Gastroesophageal sphincter (tissue), 4 donors: Measurements from ENCODE around the gene VAPB. TPM values are rescaled to one million over a fixed set of nuclear protein-coding genes. Genes with fewer than 3 reads are reported as not detected.
"Not testable (repeated sequence)": the region's sequence is repeated elsewhere in the genome, so short reads cannot be mapped to it uniquely, and the experiment has no call there.

Experiments used
- ATAC-seq: fragments of 150-250 bp; one replicate; pipeline ENCODE4 v1.9.1; 2016; ENCODE audit warnings: mild to moderate bottlenecking, moderate library complexity
- H3K27ac ChIP-seq, 4 donors: fragments of 200-600 bp; sonication (generic) in 3 of 4; 1 replicate in 3 of 4; 2 replicates in 1 of 4; pipeline ENCODE4 v1.5.1; 2016 to 2019
- H3K27me3 ChIP-seq: fragments of 200-600 bp; sonication (generic); one replicate; pipeline ENCODE4 v1.5.1; 2019
- H3K36me3 ChIP-seq, 2 donors: fragments of 200-600 bp; sonication (generic); one replicate each; pipeline ENCODE4 v1.5.1; 2019; ENCODE audit warnings: control low read depth in 1 of 2
- H3K4me1 ChIP-seq, 3 donors: fragments of 200-600 bp; sonication (generic); 1 replicate in 2 of 3; 2 replicates in 1 of 3; pipeline ENCODE4 v1.5.1; 2016 to 2019; ENCODE audit warnings: control low read depth in 2 of 3
- H3K4me3 ChIP-seq, 2 donors: fragments of 200-600 bp; sonication (generic); one replicate each; pipeline ENCODE4 v1.5.1; 2019; ENCODE audit warnings: mild to moderate bottlenecking in 1 of 2, moderate library complexity in 1 of 2
- H3K9me3 ChIP-seq, 3 donors: fragments of 200-600 bp; sonication (generic); one replicate each; pipeline ENCODE4 v1.5.1; 2017 to 2019; ENCODE audit warnings: control low read depth in 2 of 3
- EP300 ChIP-seq: sonication (generic); formaldehyde crosslinking; IDR thresholded peaks from one replicate; pipeline ENCODE4 v1.6.1; 2017; ENCODE audit warnings: antibody characterized with exemption, mild to moderate bottlenecking
- POLR2A ChIP-seq, 2 donors: fragments of 450-650 bp; IDR thresholded peaks; one replicate each; pipeline ENCODE4 v1.6.1; 2017; ENCODE audit warnings: antibody characterized with exemption in 2 of 2, mild to moderate bottlenecking in 2 of 2, moderate library complexity in 1 of 2
- POLR2AphosphoS5 ChIP-seq: sonication (generic); formaldehyde crosslinking; IDR thresholded peaks from one replicate; pipeline ENCODE4 v1.6.1; 2017; ENCODE audit warnings: antibody characterized with exemption
- WGBS, 2 donors: methylation state at CpG; one replicate each; pipeline ENCODE4 v1.1.5; 2018; ENCODE audit warnings: low coverage in 1 of 2; 5-methylcytosine and 5-hydroxymethylcytosine counted together
- total RNA-seq, 4 donors: library from RNA; depleted of rRNA; stranded (reverse); fragments of >200 nt; gene quantifications; one replicate each; pipeline ENCODE4 v1.1.0, GENCODE V29; 2016
- TF ChIP-seq, protein P1 (sequence below), 4 experiments: fragments of 200-600 bp in 2 of 4; fragments of 450-650 bp in 2 of 4; sonication (generic) in 1 of 4; IDR thresholded peaks; one replicate each; pipeline ENCODE4 v1.5.1; 2017 to 2019; ENCODE audit warnings: antibody characterized with exemption in 4 of 4, mild to moderate bottlenecking in 2 of 4, moderate library complexity in 2 of 4

VAPB gene
- total RNA-seq, 4 donors from 2014 or later, result 30.4 to 43.1 (median 35.9) TPM

DNA sequence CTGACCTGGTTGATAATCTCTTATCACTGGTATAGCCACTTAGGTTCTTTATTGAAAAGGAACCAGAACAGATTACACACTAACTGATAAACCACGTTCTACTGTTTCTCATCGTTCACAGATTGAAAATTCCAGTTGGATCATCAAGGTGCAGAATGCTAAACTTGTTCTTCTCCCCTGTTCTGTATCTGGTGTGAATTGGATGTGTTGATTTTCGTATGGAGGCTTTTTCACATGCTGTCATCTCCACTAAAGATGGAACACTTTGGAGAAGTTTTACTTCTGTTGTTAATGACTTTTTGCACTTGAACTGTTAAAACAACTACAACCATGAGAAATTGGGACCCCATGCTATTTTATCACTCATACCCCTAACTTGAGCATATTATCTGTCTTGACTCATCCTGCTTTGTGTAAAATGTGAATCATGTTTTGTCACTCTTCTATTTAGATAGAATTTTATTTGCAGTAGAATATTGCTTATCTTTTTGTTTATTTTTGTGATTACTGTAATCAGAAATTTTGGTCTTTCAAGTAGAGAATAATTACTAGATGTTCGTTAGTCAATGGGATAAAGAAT lies 17.5 kb downstream of the VAPB start:
- no peaks in the 10 kb centered on the region for H3K27me3 ChIP-seq
- no peaks in the 10 kb centered on the region for H3K36me3 ChIP-seq
- H3K27ac ChIP-seq, result peak overlapping the region in 1 of 4 donors; percentile 6
- no peak overlapping the region for H3K4me3 ChIP-seq
- peaks cover 3 to 90% (median 13%) of the 10 kb centered on the region in 3 donors for H3K4me1 ChIP-seq
- no peaks in the 10 kb centered on the region for H3K9me3 ChIP-seq
- ATAC-seq, result no peak
- TF ChIP-seq, protein P1, sequence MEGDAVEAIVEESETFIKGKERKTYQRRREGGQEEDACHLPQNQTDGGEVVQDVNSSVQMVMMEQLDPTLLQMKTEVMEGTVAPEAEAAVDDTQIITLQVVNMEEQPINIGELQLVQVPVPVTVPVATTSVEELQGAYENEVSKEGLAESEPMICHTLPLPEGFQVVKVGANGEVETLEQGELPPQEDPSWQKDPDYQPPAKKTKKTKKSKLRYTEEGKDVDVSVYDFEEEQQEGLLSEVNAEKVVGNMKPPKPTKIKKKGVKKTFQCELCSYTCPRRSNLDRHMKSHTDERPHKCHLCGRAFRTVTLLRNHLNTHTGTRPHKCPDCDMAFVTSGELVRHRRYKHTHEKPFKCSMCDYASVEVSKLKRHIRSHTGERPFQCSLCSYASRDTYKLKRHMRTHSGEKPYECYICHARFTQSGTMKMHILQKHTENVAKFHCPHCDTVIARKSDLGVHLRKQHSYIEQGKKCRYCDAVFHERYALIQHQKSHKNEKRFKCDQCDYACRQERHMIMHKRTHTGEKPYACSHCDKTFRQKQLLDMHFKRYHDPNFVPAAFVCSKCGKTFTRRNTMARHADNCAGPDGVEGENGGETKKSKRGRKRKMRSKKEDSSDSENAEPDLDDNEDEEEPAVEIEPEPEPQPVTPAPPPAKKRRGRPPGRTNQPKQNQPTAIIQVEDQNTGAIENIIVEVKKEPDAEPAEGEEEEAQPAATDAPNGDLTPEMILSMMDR (IDR thresholded peaks at IDR 0.05), result no peak
- WGBS, 2 donors, result 47 to 68% methylated on average over 4 of the region's 4 CpGs

DNA sequence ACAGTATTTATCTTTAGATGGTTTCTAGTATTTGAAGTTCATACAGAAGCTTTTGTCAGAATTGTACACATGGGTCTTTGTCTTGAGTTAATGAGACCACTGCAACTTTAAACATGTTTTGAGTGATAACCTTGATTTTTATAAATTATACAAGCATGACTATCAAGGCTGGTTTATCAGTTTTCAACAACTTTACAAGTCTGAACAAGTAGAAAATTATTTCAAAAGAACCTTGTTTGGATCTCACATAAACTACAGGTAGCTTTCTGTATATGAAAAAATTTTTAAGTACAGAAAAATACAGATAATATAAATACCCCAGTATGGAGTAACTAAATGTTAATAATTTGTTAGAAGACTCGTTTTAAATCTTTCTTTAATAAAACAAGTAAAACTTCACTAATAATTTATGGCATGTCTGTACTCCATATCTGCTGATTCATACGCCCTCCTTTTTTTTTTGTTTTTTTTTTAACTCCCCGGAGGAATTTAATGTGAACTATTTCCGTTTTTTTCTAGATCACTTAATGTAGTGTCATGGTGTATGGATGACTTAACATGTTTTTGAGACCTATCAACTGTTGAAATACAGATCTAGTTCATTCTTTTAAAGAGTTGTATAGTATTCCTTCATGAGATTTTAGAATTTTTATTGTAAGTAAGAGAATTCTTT lies 18.3 kb downstream of the VAPB start:
- TF ChIP-seq EP300 (no peak), POLR2A (IDR thresholded peaks at IDR 0.05) (no peak), POLR2AphosphoS5 (no peak)
- TF ChIP-seq, protein P1 (IDR thresholded peaks at IDR 0.05), result no peak
- Histone ChIP-seq H3K4me3 (no peak overlapping the region), H3K4me1 (peaks cover 3 to 85% (median 13%) of the 10 kb centered on the region in 3 donors), H3K36me3 (no peaks in the 10 kb centered on the region), H3K27ac (peak overlapping the region in 1 of 4 donors; percentile 13), H3K9me3 (no peaks in the 10 kb centered on the region), H3K27me3 (no peaks in the 10 kb centered on the region)
- 29 to 44% methylated on average over 4 of the region's 4 CpGs for WGBS, 2 donors
- no peak for ATAC-seq

DNA sequence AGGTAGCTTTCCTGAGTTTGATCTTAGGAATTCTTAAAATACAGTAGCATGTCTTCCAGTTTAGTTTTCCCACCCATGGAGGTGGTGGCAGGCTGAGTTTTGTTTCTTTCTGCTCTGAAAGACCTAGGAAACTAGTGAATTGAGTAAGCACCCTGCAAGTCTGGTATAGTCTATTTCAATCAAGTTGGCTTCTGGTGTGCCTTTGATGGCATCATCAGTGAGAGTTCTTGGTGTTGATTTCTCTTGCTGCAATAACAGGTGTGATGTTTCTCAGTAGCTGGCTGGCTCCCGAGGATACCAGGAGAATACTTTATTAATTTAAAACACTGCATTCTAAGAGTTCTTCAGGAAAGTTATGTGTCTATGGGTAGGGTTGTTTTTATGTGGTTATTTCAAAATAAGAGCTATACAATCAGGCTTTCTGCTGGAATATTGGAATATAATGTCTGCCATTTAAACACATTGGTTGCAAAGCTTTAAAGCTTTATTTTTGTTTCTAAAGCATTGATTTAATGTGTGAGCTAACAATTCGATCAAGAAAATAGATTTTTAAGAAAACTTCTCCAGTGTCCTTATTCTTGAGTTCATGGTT lies 19.0 kb downstream of the VAPB start:
- 33 to 40% methylated on average over 2 of the region's 2 CpGs for WGBS, 2 donors

DNA sequence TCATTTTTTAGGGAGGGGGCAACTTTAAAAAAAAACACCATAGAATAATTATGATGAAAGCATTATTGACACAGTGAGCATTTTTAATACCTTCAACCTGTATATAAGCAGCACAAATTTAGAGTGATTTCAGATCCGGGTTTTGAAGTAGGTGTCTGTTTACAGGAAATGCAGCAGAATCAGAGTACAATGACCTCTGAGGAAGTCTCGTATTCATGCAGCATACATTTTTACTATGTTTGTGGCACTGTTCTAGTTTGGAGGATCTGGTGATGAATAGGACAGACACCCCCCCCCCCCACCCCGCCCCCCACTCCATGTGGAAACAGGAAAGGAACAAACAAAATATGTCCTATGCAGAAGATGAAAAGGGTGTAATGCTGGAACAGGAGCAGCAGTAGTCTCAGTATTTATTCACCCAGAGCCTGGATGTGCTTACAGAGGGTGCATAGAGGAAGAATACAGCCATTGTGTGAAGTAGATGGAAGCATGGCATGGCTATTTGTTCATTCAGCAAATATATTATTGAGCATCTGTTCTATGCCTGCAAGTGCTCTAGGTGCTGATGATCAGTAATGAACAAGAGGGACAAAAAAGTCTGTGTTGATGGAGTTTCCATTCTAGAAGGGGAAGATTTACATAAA lies 19.7 kb downstream of the VAPB start:
- Histone ChIP-seq H3K36me3 (no peaks in the 10 kb centered on the region), H3K27me3 (no peaks in the 10 kb centered on the region), H3K27ac (peak overlapping the region in 2 of 4 donors; percentile 1 to 13), H3K4me3 (no peak overlapping the region), H3K9me3 (no peaks in the 10 kb centered on the region), H3K4me1 (peaks cover 3 to 77% (median 13%) of the 10 kb centered on the region in 3 donors)
- no peak for ATAC-seq
- 10 to 35% methylated on average over 1 to 3 of the region's 3 CpGs for WGBS, 2 donors
- TF ChIP-seq POLR2AphosphoS5 (no peak), EP300 (no peak), POLR2A (IDR thresholded peaks at IDR 0.05) (no peak)
- TF ChIP-seq, protein P1 (IDR thresholded peaks at IDR 0.05), result no peak

More for the DNA sequence above, 19.0 kb downstream of the VAPB start:
- peak overlapping the region in 2 of 4 donors; percentile 1 to 13 for H3K27ac ChIP-seq
- peaks cover 3 to 84% (median 13%) of the 10 kb centered on the region in 3 donors for H3K4me1 ChIP-seq
- H3K4me3 ChIP-seq, result no peak overlapping the region
- H3K9me3 ChIP-seq, result no peaks in the 10 kb centered on the region
- H3K36me3 ChIP-seq, result no peaks in the 10 kb centered on the region
- ATAC-seq, result peak; percentile 55
- TF ChIP-seq, protein P1 (IDR thresholded peaks at IDR 0.05), result no peak
- no peaks in the 10 kb centered on the region for H3K27me3 ChIP-seq

DNA sequence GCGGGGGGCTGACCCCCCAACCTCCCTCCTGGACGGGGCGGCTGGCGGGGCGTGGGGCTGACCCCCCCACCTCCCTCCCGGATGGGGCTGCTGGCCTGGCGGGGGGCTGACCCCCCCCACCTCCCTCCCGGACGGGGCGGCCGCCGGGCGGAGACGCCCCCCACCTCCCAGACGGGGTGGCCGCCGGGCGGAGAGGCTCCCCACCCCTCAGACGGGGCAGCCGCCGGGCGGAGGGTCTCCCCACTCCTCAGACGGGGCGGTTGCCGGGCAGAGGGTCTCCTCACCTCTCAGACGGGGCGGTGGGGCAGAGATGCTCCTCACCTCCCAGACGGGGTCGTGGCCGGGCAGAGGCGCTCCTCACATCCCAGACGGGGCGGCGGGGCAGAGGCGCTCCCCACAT lies 25.2 kb downstream of the VAPB start:
- Histone ChIP-seq H3K36me3 (peaks cover 0 to 13% of the 10 kb centered on the region in 2 donors), H3K4me1 (peaks cover 0 to 43% (median 9%) of the 10 kb centered on the region in 3 donors)
- H3K27me3 ChIP-seq, H3K4me3 ChIP-seq, H3K27ac ChIP-seq, H3K9me3 ChIP-seq, ATAC-seq: not testable (repeated sequence)
- WGBS, 2 donors, result no CpG with 5 or more reads among the region's 35 CpGs

DNA sequence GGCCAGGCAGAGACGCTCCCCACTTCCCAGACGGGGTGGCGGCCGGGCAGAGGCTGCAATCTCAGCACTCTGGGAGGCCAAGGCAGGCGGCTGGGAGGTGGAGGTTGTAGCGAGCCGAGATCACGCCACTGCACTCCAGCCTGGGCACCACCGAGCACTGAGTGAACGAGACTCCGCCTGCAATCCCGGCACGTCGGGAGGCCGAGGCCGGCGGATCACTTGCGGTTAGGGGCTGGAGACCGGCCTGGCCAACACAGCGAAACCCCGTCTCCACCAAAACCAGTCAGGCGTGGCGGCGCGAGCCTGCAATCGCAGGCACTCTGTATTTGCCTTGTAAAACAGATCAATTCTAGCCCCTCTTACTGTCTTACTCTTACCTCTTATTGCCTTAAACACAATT lies 25.8 kb downstream of the VAPB start:
- H3K27ac ChIP-seq, ATAC-seq, H3K9me3 ChIP-seq, H3K4me3 ChIP-seq, H3K27me3 ChIP-seq: not testable (repeated sequence)
- 100% methylated on average over 2 of the region's 26 CpGs; no CpG with 5 or more reads in 1 of the 2 donors for WGBS, 2 donors
- Histone ChIP-seq H3K4me1 (peaks cover 0 to 37% (median 9%) of the 10 kb centered on the region in 3 donors), H3K36me3 (peaks cover 0 to 19% of the 10 kb centered on the region in 2 donors)
